Duodenal mucosa (tissue), 2 donors: ENCODE measurements around the gene C6orf163.

Experiments used
- H3K27ac ChIP-seq: one replicate; pipeline ENCODE4 v1.7.0; 2013; ENCODE audit warnings: low read depth, low read length
- H3K27me3 ChIP-seq, 2 donors: one replicate each; pipeline ENCODE4 v1.7.0; 2013; ENCODE audit warnings: low read length in 2 of 2, control low read depth in 1 of 2; ENCODE audit not compliant: insufficient read depth in 2 of 2, control insufficient read depth in 1 of 2
- H3K36me3 ChIP-seq, 2 donors: one replicate each; pipeline ENCODE4 v1.7.0; 2013; ENCODE audit warnings: low read length in 2 of 2, control low read depth in 1 of 2; ENCODE audit not compliant: insufficient read depth in 2 of 2, control insufficient read depth in 1 of 2
- H3K4me1 ChIP-seq, 2 donors: one replicate each; pipeline ENCODE4 v1.7.0; 2013; ENCODE audit warnings: low read length in 2 of 2, control low read depth in 1 of 2; ENCODE audit not compliant: insufficient read depth in 2 of 2, control insufficient read depth in 1 of 2
- H3K4me3 ChIP-seq, 2 donors: one replicate each; pipeline ENCODE4 v1.7.0; 2013; ENCODE audit warnings: low read length in 2 of 2, low read depth in 1 of 2
- H3K9ac ChIP-seq, 2 donors: one replicate each; pipeline ENCODE4 v1.7.0; 2013; ENCODE audit warnings: low read length in 2 of 2, low read depth in 1 of 2
- H3K9me3 ChIP-seq, 2 donors: one replicate each; pipeline ENCODE4 v1.7.0; 2013; ENCODE audit warnings: low read length in 2 of 2, control low read depth in 1 of 2; ENCODE audit not compliant: control insufficient read depth in 1 of 2

Gene C6orf163

GRCh38 chr6:87333033-87333432, 11.6 kb upstream of the C6orf163 start:
- H3K27me3 ChIP-seq = no peaks in the 10 kb centered on the region
- H3K9ac ChIP-seq = no peak overlapping the region
- no peaks in the 10 kb centered on the region for H3K4me1 ChIP-seq
- no peaks in the 10 kb centered on the region for H3K9me3 ChIP-seq
- no peak overlapping the region for H3K27ac ChIP-seq
- no peaks in the 10 kb centered on the region for H3K36me3 ChIP-seq
- H3K4me3 ChIP-seq = no peak overlapping the region

GRCh38 chr6:87333591-87334181, 10.9 kb upstream of the C6orf163 start:
- Histone ChIP-seq H3K27ac (no peak overlapping the region), H3K9ac (no peak overlapping the region), H3K4me1 (no peaks in the 10 kb centered on the region), H3K36me3 (no peaks in the 10 kb centered on the region), H3K4me3 (no peak overlapping the region), H3K27me3 (no peaks in the 10 kb centered on the region), H3K9me3 (no peaks in the 10 kb centered on the region)

- no peaks in the 10 kb centered on the region for H3K9me3 ChIP-seq
- no peaks in the 10 kb centered on the region for H3K27me3 ChIP-seq
- H3K27ac ChIP-seq = no peak overlapping the region
- no peaks in the 10 kb centered on the region for H3K36me3 ChIP-seq
- no peak overlapping the region for H3K9ac ChIP-seq
- H3K4me1 ChIP-seq = no peaks in the 10 kb centered on the region
- no peak overlapping the region for H3K4me3 ChIP-seq
Measured at GRCh38 chr6:87334683-87335082, 9.9 kb upstream of the C6orf163 start.

DNA sequence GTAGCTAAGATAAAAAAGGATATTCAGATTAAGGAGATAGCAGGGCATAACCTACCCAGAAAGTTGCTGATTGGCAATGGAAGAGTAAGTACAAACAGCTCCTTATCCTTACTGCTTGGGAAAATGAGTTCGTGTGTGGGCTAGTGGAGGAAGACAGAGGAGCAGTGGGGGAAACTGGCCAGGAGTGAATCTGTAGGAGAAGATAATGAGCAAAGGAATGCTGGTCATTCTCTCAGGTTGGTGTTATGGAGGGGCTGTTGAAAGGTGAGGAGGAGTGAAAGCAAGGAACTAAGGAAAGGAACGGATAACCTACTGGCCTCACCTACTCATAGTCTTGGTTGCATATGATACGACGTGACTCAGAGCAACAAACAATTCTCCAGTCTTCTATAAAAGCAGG, 8.2 kb upstream of the C6orf163 start:
- no peak overlapping the region for H3K4me3 ChIP-seq
- H3K27me3 ChIP-seq = no peaks in the 10 kb centered on the region
- H3K4me1 ChIP-seq = no peaks in the 10 kb centered on the region
- no peaks in the 10 kb centered on the region for H3K9me3 ChIP-seq
- H3K27ac ChIP-seq = no peak overlapping the region
- no peaks in the 10 kb centered on the region for H3K36me3 ChIP-seq
- H3K9ac ChIP-seq = no peak overlapping the region

DNA sequence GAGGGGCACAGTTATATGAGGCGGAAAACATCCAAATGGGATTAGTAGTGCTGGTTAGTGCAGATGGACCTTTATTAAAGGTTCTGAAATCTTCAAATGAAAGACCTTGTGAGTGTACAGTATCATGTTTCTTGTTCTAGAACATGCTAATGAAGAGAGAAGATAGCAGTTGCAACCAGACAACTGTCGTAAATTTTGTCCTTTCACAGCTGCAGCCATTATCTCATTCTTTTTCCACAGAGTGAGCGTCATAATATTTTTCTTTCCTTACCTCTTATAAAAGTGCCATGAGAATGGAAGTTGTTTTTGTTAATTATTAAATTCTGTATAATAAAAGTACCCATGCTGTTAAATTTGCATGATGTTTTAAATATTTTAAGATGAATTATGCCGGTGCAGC, 4.4 kb upstream of the C6orf163 start:
- H3K9me3 ChIP-seq = no peaks in the 10 kb centered on the region

DNA sequence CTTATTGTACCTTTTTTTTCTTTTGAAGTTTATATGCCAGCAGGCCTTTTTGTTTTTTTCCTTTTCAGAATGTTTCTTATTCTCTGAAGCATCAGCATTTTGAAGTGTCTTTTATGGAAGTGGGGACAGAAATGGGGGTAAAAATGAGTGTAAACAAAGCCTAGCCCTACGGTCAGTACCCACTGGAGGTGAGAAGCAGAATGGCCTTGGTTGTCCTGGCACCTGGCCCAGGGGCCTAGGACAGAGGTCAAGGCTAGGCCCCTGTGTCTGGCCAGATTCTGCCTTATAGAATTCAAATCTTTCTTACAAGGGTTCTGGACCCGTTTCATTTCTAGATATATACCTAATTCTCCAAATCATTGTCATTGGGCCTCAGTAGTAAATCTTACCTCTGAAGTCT, 3.5 kb upstream of the C6orf163 start:
- H3K27me3 ChIP-seq = no peaks in the 10 kb centered on the region
- no peaks in the 10 kb centered on the region for H3K9me3 ChIP-seq
- no peaks in the 10 kb centered on the region for H3K36me3 ChIP-seq
- H3K9ac ChIP-seq = no peak overlapping the region
- H3K4me1 ChIP-seq = peaks cover 0 to 5% of the 10 kb centered on the region in 2 donors
- no peak overlapping the region for H3K4me3 ChIP-seq
- H3K27ac ChIP-seq = no peak overlapping the region

More for the DNA sequence above, 4.4 kb upstream of the C6orf163 start:
- H3K9ac ChIP-seq = no peak overlapping the region
- no peaks in the 10 kb centered on the region for H3K27me3 ChIP-seq
- H3K36me3 ChIP-seq = no peaks in the 10 kb centered on the region
- peaks cover 0 to 5% of the 10 kb centered on the region in 2 donors for H3K4me1 ChIP-seq
- H3K27ac ChIP-seq = no peak overlapping the region
- no peak overlapping the region for H3K4me3 ChIP-seq

- Histone ChIP-seq H3K4me3 (no peak overlapping the region), H3K27ac (no peak overlapping the region), H3K9me3 (no peaks in the 10 kb centered on the region), H3K9ac (no peak overlapping the region), H3K4me1 (peaks cover 0 to 5% of the 10 kb centered on the region in 2 donors), H3K27me3 (no peaks in the 10 kb centered on the region), H3K36me3 (no peaks in the 10 kb centered on the region)
Measured at GRCh38 chr6:87341899-87342298, 2.7 kb upstream of the C6orf163 start.

DNA sequence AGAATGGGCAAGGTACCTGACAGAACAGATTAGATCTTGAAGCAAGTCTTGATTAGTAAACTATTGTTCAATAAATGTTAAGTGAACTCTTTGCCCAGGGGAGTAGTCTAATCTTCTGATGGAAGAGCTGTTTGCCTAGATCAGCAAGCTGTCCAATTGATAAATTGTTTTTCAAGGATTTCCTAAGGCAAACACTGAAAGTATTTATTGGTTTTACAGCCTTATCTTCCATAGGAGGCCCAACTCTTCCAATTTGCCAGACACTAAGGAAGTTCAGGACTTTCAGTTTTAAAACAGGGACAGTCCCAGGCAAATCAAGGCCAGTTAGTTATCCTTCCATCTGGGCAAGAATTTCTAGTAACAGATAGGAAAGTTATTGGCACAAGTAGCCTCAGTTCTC, 1.8 kb upstream of the C6orf163 start:
- Histone ChIP-seq H3K4me1 (peaks cover 0 to 5% of the 10 kb centered on the region in 2 donors), H3K9me3 (no peaks in the 10 kb centered on the region), H3K36me3 (no peaks in the 10 kb centered on the region), H3K27ac (no peak overlapping the region), H3K4me3 (no peak overlapping the region), H3K27me3 (no peaks in the 10 kb centered on the region), H3K9ac (no peak overlapping the region)

GRCh38 chr6:87346700-87347099, 2.1 kb downstream of the C6orf163 start:
- H3K4me3 ChIP-seq = no peak overlapping the region
- H3K27me3 ChIP-seq = no peaks in the 10 kb centered on the region
- no peaks in the 10 kb centered on the region for H3K9me3 ChIP-seq
- no peak overlapping the region for H3K9ac ChIP-seq
- no peak overlapping the region for H3K27ac ChIP-seq
- H3K36me3 ChIP-seq = no peaks in the 10 kb centered on the region
- peaks cover 0 to 5% of the 10 kb centered on the region in 2 donors for H3K4me1 ChIP-seq

- no peak overlapping the region for H3K4me3 ChIP-seq
- no peaks in the 10 kb centered on the region for H3K36me3 ChIP-seq
- no peaks in the 10 kb centered on the region for H3K9me3 ChIP-seq
- H3K4me1 ChIP-seq = no peaks in the 10 kb centered on the region
- no peak overlapping the region for H3K9ac ChIP-seq
- no peaks in the 10 kb centered on the region for H3K27me3 ChIP-seq
- no peak overlapping the region for H3K27ac ChIP-seq
Measured at GRCh38 chr6:87349896-87350295, 5.3 kb downstream of the C6orf163 start.

DNA sequence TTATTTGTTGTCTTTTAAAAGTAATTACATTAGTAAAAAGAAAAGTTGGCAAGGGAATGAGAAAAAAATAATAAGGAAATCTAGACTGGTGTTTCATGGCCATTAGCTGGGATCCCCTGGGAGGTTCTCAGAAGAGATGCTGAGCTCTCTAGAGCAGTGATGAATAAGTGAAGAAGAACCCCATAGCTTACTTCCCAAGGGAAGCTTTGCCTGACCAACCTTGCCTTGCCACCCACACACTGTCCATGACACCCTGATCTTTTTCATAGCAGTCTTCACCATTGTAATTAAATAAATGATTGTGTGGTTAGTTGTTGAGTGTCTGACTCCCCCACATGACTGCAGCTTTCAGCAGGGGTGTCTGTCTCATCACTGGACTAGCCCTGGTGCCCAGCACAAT, 5.9 kb downstream of the C6orf163 start:
- no peak overlapping the region for H3K4me3 ChIP-seq
- no peak overlapping the region for H3K9ac ChIP-seq
- H3K36me3 ChIP-seq = no peaks in the 10 kb centered on the region
- H3K9me3 ChIP-seq = no peaks in the 10 kb centered on the region
- H3K27ac ChIP-seq = no peak overlapping the region
- no peaks in the 10 kb centered on the region for H3K27me3 ChIP-seq
- H3K4me1 ChIP-seq = no peaks in the 10 kb centered on the region
